Measurements from ENCODE around the gene IL1RAPL2.
"Not testable (repeated sequence)": the region's sequence is repeated elsewhere in the genome, so short reads cannot be mapped to it uniquely, and the experiment has no call there.

Gene IL1RAPL2

DNA sequence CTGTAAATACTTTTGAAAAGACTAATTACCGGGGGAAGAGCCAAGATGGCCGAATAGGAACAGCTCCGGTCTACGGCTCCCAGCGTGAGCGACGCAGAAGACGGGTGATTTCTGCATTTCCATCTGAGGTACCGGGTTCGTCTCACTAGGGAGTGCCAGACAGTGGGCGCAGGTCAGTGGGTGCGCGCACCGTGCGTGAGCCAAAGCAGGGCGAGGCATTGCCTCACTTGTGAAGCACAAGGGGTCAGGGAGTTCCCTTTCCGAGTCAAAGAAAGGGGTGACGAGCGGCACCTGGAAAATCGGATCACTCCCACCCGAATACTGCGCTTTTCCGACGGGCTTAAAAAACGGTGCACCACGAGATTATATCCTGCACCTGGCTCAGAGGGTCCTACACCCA, 1230.9 kb downstream of the IL1RAPL2 start:
- not testable (repeated sequence) for DNase-seq (ENCODE audit: low read depth in 3 of 3)

DNA sequence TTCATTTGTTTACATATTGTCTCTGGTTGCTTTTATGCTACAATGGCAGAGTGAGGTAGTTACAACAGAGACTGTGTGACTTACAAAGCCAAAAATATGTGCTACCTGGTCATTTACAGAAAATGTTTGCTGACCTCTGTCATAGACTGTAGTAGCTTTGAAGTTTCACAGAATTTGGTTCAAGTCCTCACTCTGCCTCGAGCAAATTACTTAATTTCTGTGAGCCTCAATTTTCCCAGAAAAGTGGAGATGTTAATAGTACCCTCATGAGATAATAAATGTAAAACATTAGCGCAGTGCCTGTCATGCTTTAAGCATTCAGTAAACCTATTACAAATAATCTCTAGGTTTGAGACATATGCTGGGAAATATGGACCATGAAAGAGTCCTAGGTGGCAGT, 1237.9 kb downstream of the IL1RAPL2 start:
- DNase-seq (ENCODE audit: low read depth in 3 of 3), result no peak

DNA sequence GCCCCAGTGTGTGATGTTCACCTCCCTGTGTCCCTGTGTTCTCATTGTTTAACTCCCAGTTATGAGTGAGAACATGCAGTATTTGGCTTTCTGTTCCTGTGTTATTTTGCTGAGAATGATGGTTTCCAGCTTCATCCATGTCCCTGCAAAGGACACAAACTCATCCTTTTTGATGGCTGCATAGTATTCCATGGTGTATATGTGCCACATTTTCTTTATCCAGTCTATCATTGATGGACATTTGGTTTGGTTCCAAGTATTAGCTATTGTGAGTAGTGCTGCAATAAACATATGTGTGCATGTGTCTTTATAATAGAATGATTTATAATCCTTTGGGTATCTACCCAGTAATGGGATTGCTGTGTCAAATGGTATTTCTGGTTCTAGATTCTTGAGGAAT, 1239.7 kb downstream of the IL1RAPL2 start:
- not testable (repeated sequence) for DNase-seq (ENCODE audit: low read depth in 3 of 3)

DNA sequence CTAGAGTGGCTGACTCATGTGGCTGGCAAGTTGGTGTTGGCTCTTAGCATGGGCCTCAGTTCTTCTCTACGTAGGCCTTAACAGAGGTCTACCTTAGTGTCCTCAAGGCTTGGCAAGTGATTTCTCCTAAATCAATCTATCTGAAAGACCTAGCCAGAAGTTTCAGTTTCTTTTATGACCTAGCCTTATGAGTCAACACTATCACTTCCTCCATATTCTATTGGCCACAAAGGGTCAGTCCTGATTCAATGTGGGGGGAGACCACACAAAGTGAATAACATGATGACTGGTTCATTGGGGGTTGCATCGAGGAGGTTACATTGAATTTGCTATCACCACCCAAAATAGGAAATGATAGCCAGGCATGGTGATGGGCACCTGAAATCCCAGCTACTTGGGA, 1250.5 kb downstream of the IL1RAPL2 start:
- DNase-seq (ENCODE audit: low read depth in 3 of 3), result no peak

All from stimulated activated CD4-positive, alpha-beta T cell treated with anti-CD3 and anti-CD28 coated beads, TNF-alpha, amount 100 ng/mL, for 4 hours (primary cell).